HK-2 (cell line): ENCODE measurements around the gene EID3.
"Not testable (repeated sequence)": the region's sequence is repeated elsewhere in the genome, so short reads cannot be mapped to it uniquely, and the experiment has no call there.

Experiments
- DNase-seq: peaks from one replicate; pipeline ENCODE4 v3.0.0-alpha.2; 2018; ENCODE audit not compliant: unreplicated experiment

EID3 gene

DNA sequence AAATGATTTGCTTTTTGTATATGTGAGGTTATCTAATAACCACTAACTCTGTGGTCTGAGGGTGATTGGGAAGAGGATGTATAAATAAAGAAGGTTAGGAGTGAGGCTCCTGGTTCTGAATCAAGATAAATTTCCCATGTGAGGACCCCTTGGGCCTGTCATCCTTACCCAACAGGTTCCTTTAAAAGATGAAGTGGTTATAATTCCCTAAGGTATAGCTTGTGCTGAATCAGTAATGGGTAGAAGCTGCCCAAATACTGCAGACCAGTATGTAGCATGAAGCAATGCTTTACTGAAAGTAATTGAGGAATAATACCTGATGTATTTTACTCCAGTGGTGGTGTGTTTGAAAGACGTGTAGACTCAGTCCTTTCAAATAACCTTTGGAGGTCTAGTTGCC is 8.7 kb downstream of the EID3 start:
- no peak for DNase-seq

DNA sequence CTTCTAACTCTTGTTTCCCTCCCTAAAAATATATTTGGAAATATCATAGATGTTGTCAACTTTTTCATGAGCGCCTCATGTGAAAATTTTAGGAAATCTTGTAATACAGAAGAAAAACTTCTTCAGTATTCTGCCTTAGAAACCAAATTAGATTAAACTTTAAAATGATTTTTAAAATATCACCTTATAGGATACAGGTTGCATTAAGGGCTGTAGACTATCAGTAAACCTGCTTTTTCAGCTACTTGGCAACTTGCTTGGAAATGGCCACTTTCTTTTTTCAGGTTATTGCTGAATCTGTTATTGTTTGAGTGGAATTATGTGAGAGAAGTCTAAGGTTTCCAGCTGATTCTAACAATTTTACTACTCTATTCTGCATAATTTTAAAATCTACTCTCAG is 9.1 kb downstream of the EID3 start:
- DNase-seq = no peak

DNA sequence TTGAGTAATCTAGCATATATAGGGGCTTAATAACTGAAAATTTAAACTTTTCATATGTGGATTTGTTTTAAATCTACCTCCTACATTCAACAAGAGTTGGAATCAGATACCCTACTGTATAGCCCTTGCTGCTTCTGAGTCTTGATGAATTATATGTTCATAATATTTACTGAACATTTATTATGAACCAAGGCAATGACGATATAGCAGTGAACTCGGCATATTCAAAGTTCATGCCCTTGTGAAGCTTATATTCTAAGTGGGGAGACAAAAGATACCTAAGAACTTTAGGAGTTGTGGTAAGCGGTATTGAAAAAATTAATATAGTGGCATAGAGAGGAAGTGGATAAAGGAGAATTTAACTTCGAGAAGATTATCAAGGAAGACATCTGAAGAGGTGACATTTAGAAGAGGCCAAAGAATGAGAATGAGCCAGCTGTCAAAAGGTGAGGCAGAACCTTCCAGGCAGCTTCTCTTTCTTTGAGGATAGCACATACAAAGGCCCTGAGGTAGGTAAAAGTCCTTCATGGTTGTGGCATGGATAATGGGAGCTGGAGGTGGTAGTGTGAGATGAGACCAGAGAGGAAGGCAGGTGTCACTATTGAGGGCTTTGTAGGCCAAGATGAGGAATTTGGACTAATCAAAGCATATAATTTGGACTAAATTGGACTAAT is 10.2 kb downstream of the EID3 start:
- no peak for DNase-seq

DNA sequence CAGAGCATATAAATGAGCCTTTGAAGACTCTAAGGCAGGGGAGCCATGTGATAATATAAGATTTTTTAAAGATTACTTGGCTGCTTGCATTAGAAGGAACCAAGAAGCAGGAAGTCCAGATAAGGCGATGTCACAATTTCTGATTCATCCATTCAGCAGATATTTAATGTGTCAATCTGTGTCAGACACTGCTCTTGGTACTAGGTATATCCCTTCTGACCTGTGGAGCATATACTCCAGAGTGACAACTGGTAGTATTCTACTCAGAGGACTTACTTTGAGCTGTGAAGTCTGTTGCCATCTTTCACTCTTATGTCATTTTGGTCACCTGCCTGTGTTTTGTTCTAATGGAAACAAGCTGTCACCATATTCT is 10.7 kb downstream of the EID3 start:
- DNase-seq = no peak

DNA sequence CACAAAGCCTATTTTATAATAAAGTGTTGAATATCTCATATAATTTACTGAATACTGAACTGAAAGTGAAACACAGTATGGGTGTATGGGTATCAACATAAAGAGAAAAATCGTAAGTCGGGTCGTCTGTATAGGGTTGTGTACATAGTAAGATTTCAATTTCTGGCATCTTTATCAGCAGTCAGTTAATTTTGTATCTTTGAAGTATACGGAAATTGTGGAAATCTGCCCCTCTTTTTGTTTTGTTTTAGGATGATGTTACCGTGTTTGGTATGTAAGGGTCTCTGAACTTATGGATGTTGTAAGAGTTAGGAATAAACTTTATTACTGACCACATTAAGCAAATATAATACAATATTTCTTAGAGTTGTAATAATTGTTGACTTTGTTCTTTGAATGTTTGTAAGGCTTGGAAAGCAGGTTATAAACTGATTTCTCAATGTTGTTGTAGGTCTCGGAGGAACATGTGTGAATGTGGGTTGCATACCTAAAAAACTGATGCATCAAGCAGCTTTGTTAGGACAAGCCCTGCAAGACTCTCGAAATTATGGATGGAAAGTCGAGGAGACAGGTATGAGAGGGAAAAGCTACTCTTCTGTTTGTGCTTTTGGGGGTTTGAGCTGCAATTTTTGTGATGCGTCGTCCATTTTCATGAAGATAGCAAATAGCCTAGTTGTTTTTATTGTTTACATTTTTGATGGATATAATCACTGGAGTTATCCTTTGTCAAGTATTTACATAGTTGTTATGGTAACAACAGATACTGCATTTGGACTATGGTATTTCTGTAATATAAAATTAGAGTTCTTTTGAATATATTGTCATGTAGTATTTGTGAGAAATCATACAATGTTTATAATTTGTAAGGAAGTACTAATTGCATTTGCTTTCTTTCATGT is 12.0 kb downstream of the EID3 start:
- no peak for DNase-seq

GRCh38 chr12:104316936-104317335 is 13.4 kb downstream of the EID3 start:
- no peak for DNase-seq

DNA sequence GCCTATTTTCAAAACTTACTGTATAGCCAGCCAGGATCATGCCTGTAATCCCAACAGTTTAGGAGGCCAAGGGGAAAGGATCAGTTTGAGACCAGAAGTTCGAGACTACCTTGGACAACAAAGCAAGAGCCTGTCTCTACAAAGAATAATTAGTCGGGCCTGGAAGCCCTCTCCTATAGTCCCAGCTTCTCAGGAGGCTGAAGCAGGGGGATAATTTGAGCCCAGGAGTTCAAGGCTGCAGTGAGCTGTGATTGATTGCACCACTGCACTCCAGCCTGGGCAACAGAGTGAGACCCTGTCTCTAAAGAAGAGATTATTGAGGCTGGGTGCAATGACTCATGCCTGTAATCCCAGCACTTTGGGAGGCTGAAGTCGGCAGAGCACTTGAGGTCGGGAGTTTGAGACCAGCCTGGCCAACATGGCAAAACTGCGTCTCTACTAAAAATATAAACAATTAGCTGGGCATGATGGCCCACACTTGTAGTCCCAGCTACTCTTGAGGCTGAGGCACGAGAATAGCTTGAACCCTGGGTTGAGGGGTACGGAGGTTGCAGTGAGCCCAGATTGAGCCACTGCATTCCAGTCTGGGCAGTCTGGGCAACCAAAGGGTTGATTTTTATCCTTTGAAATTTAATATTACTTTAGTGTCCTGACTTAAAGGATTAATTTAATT is 14.1 kb downstream of the EID3 start:
- no peak for DNase-seq

DNA sequence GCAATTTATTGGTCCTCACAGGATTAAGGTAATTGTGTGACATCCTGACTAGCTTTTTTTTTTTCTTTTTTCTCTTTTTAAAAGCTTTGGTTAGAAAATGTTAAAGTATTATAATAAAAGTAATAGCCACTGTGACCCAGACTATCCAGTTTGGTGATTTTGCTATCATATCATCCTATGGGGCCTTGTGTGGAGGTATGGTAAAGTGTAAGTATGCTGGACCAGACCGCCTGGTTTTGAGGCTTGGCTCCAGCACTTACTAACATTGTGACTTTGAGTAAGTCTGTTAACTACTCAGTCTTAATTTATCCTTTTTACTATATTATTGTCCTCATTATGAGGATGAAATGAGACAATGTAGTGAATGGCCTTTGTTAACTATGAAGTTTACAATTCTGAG is 15.5 kb downstream of the EID3 start:
- DNase-seq = no peak

- DNase-seq = no peak
These were observed 16.5 kb downstream of the EID3 start for GRCh38 chr12:104319918-104320626.

DNA sequence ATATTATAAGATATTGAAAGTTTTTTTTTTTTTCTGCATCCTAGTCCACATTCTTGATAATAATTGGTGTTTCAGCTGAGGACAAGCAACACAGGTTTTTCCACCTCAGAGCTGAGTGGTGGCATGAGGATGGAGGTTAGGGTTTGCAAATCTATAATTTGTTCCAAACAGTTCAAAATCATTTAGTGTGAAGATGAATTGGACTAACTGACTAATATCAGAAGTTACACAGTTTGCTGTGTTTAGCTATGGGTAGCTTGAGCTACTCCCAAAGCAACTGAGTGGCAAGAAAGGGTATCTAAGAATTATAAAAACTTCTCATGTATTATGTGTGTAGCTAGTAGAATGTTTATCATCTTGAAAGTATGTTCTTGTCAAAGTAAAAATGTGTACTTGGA is 17.1 kb downstream of the EID3 start:
- no peak for DNase-seq

DNA sequence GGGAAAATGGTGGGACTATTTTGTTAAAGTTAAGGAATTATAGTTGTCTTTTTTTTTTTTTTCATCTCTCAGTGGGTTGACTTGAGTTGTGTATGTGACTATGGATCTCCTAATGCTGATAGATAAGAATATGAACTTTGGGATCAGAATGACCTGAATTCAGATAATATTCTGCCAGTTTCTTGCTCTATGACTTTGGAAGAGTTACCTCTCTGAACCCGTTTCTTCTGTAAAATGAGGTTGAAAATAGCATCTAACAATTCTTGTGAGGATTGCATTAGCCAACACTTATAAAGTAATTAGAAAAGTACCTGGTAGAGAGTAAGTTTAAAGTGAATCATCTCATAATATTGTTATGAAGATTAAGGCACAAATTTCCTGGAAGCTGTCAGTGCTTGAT is 18.4 kb downstream of the EID3 start:
- no peak for DNase-seq

- not testable (repeated sequence) for DNase-seq
These were observed 19.0 kb downstream of the EID3 start for GRCh38 chr12:104322533-104322932.

- no peak for DNase-seq
These were observed 20.4 kb downstream of the EID3 start for GRCh38 chr12:104323899-104324298.

DNA sequence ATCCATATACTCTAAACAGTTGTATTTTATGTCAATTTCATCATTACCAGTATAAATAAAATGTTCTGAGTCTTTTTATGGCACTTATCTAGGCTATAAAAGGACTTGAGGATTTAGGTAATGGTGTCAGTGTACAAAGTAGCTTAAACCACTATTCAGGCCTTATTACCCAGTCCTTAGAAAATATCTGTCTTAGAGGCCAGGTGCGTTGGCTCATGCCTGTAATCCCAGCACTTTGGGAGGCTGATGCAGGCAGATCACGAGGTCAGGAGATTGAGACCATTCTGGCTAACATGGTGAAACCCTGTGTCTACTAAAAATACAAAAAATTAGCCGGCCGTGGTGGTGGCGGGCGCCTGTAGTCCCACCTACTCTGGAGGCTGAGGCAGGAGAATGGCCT is 24.7 kb downstream of the EID3 start:
- not testable (repeated sequence) for DNase-seq

DNA sequence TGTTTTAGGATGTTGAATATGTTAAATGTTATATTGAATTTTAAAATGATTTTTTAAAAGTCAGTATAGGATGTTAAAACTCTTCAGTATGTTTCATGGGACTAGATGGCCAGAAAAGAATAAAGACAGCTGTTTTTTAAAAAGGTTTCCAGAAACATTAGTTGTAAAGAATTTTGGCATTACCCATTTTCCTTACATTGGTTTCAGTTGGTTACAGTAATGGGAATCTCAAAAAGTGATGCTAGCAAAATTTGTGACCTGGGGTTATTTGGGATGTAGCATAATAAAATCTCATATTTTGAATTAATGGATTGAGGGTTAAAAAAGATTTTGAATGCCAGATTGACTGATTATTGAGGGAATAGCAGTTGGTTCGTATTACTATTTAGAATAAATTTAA is 25.3 kb downstream of the EID3 start:
- DNase-seq = no peak

DNA sequence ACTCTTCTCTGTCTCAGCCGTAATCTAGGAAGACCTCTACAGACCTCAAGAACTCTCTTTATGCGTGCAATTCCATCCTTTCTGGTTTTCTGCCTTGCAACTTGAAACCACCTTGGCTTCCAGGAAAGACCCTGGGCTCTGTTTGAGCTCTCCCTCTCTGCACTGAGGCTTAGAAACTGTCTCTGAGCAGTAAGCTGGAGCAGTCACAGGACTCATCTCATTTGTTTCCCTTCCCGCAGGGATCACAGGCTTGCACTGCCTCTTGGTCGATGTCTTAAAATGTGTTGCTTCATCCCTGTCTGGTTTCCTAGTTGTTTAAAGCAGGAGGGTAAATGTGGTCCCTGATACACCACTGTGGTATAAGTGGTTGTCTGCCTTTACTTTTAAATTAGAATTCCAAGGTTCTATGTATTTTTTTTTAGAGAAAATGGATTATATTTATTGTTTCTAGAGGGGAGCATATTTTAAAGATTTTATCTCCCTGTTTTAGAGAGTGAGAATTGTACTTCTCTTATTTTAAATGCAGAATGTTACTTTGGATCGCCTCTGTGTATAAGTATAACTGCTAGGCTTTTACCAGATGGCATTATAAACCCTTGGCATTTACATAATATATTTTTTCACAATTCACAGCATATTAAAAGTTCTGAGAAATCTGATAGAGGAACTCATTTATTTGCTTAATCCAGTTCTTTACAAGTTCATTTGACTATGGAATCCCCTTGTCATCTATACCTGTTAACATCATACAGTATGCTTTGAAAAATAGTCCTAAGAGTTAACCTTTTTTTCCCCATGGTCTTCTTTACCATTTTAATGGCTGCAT is 26.4 kb downstream of the EID3 start:
- DNase-seq = no peak

DNA sequence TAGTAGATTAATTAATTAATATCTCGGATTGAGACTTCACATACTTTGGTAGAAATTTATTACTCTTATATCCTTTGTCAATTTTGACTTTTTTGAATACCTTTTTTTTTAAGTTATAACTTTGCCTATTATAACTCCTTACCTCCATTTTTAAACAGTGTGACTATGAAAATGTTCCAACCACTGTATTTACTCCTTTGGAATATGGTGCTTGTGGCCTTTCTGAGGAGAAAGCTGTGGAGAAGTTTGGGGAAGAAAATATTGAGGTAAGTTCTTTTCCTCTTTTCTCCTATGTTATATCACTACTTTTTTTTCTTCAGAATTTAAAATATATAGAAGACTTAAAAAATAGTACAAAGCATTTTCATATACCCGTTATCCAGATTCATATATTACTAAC is 27.8 kb downstream of the EID3 start:
- no peak for DNase-seq

DNA sequence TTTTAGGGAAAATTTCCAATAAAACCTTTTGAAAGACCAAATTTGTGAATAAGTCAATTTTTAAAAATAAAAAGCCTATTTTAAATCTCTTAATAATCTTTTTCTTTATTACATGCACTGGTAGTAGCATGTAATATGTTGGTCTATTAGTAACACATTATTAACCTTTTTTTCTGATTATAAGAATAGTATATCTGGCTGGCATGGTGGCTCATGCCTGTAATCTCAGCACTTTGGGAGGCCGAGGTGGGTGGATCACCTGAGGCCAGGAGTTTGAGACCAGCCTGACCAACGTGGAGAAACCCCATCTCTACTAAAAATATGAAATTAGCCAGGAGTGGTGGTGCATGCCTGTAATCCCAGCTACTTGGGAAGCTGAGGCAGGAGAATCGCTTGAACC is 28.7 kb downstream of the EID3 start:
- not testable (repeated sequence) for DNase-seq

DNA sequence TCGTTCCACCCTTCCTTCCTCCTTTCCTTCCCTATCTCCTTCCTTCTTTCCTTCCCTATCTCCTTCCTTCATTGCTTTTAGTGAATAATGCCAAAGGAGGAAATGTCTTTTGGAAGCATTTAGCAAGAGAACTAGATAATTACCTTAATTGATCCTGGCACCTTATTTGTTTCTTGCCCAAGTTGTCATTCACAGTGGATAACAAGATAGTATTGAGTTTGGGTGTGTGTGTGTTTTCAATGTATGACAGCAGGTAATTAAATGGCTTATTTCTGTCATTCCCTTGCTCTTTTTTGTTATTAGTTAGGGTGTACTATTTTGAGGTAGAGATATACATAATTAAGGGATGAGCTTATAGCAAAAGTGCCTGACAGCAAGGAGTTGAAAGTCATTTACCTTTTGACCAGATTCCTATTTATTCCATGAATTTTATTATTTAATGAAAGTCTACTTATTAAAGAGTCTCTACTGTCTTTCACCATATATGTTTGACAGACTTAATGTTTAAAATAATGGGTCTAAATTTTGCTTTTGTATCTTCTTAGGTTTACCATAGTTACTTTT is 30.2 kb downstream of the EID3 start:
- DNase-seq = no peak

DNA sequence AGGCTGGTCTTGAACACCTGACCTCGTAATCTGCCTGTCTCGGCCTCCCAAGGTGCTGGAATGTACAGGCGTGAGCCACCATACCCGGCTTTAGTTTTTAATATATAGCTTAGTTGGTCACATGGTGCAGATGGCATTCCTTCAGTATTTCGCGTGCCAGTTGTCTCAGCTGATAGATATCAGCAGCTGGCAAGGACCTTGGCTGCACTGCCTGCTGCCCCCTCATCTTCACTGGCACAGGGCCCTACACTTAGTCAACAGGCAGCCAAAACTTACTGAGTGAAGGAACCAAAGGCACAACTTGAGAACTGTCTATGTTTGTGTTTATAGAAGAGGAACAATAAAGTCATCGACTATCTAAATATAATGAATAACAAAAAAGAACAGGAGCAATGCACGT is 31.0 kb downstream of the EID3 start:
- DNase-seq = no peak

DNA sequence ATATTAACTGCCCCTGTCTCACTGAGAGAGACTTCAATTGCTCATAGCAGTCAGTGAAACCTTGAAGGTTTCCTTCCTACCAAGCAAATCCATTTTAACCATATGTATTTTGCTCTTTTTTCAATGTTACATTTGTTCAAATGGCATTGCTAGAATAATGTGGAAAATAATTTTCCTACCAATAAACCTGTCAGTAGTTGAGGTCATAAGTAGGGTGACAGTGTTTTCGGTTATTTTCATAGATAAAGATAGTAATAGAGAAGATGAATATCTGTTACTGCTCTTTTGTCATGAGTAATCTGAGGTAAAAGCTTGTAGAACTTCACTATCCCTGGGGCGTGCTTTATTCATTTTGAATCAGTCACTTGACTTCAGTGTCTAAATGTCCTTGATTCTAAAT is 32.6 kb downstream of the EID3 start:
- no peak for DNase-seq
